Keratinocyte (primary cell): ENCODE data around the gene ABL1. TPM values are rescaled to one million over a fixed set of nuclear protein-coding genes. Genes with fewer than 3 reads are reported as not detected.

Source experiments
- DNase-seq: peaks from one replicate; pipeline ENCODE4 v3.0.0-alpha.2; 2011; ENCODE audit warnings: low read depth, missing footprints, low spot score
- FAIRE-seq: peaks from 2 replicates; lab custom pipeline; 2011; peaks lifted over from hg19 to GRCh38; lab: Jason Lieb, UNC
- H2AFZ ChIP-seq: 2 replicates; pipeline ENCODE4 v1.6.0; 2012; ENCODE audit warnings: low read length, control low read depth, inconsistent platforms; ENCODE audit not compliant: control insufficient read depth
- H3K27ac ChIP-seq: 2 replicates; pipeline ENCODE4 v1.5.1; 2011; ENCODE audit warnings: low read length; ENCODE audit not compliant: control insufficient read depth, insufficient read depth
- H3K27me3 ChIP-seq: 3 replicates; pipeline ENCODE4 v1.6.0; 2011; ENCODE audit warnings: low read length; ENCODE audit not compliant: control insufficient read depth, insufficient read depth; ENCODE audit errors: extremely low read depth
- H3K36me3 ChIP-seq, 2 experiments: 2 replicates in 1 of 2; 3 replicates in 1 of 2; pipeline ENCODE4 v1.5.1; 2011; ENCODE audit warnings: low read length in 2 of 2, mild to moderate bottlenecking in 1 of 2; ENCODE audit not compliant: control insufficient read depth in 2 of 2, insufficient read depth in 2 of 2; ENCODE audit errors: extremely low read depth in 1 of 2
- H3K4me1 ChIP-seq: 3 replicates; pipeline ENCODE4 v1.5.1; 2011; ENCODE audit warnings: low read length; ENCODE audit not compliant: control insufficient read depth, insufficient read depth; ENCODE audit errors: extremely low read depth
- H3K4me2 ChIP-seq: 3 replicates; pipeline ENCODE4 v1.6.0; 2011; ENCODE audit warnings: low read depth, low read length; ENCODE audit not compliant: control insufficient read depth, insufficient read depth; ENCODE audit errors: extremely low read depth
- H3K4me3 ChIP-seq, 3 experiments: fragments of 200-600 bp in 1 of 3; sonication (generic) in 1 of 3; 2 replicates in 2 of 3; 3 replicates in 1 of 3; pipeline ENCODE4 v1.5.1; 2011 to 2016; ENCODE audit warnings: low read length in 3 of 3, mild to moderate bottlenecking in 3 of 3, control low read depth in 2 of 3, inconsistent platforms in 1 of 3, low read depth in 1 of 3, mixed read lengths in 1 of 3, mixed run types in 1 of 3, moderate library complexity in 1 of 3; ENCODE audit not compliant: control insufficient read depth in 2 of 3, insufficient read depth in 2 of 3; ENCODE audit errors: extremely low read depth in 1 of 3
- H3K79me2 ChIP-seq: 2 replicates; pipeline ENCODE4 v1.6.0; 2012; ENCODE audit warnings: low read length; ENCODE audit not compliant: control insufficient read depth, insufficient read depth
- H3K9ac ChIP-seq: 3 replicates; pipeline ENCODE4 v1.6.0; 2011; ENCODE audit warnings: low read length; ENCODE audit not compliant: control insufficient read depth, insufficient read depth; ENCODE audit errors: extremely low read depth
- H3K9me1 ChIP-seq: 3 replicates; pipeline ENCODE4 v1.6.0; 2011; ENCODE audit warnings: low read length; ENCODE audit not compliant: control insufficient read depth, insufficient read depth; ENCODE audit errors: extremely low read depth
- H3K9me3 ChIP-seq: 2 replicates; pipeline ENCODE4 v1.5.1; 2012; ENCODE audit warnings: low read depth, low read length; ENCODE audit not compliant: control insufficient read depth
- H4K20me1 ChIP-seq: 3 replicates; pipeline ENCODE4 v1.6.0; 2011; ENCODE audit warnings: low read length; ENCODE audit not compliant: control insufficient read depth, insufficient read depth; ENCODE audit errors: extremely low read depth
- CTCF ChIP-seq, 3 experiments: IDR thresholded peaks in 1 of 3; conservative IDR thresholded peaks in 1 of 3; optimal IDR thresholded peaks in 1 of 3; 2 replicates in 2 of 3; 3 replicates in 1 of 3; pipeline versions ENCODE3 to v1.5.1; 2011; ENCODE audit warnings: low read length in 3 of 3, mild to moderate bottlenecking in 3 of 3, moderate library complexity in 2 of 3, control low read depth in 1 of 3, inconsistent platforms in 1 of 3; ENCODE audit not compliant: insufficient read depth in 2 of 3; ENCODE audit errors: extremely low read depth in 1 of 3
- EZH2 ChIP-seq: IDR thresholded peaks from one replicate; pipeline ENCODE4 v1.6.1; 2012; ENCODE audit warnings: inconsistent platforms, mild to moderate bottlenecking, low read length, moderate library complexity
- dilution Hi-C: fragments of 300-500 bp; cut with MboI; formaldehyde crosslinking; loops from one replicate; pipeline ENCODE4 v1.7.0; 2020; ENCODE audit warnings: low sequenced_read_pairs; ENCODE audit not compliant: extremely low pct_ligation_motif_present
- polyA plus RNA-seq, 5 experiments: library from polyadenylated mRNA; depleted of rRNA in 3 of 5; stranded (reverse) in 3 of 5; stranded (forward) in 1 of 5; unstranded in 1 of 5; fragments of >200 nt; gene quantifications; 1 replicate in 1 of 5; 2 replicates in 3 of 5; 3 replicates in 1 of 5; pipeline versions ENCODE4 v1.2.1 to v1.2.3, GENCODE V29; 2011 to 2012; ENCODE audit warnings: missing spikeins in 2 of 5, low read depth in 1 of 5, low replicate concordance in 1 of 5

Gene ABL1
- polyA plus RNA-seq, 1 donor (not counting 4 experiments of a cell fraction or from before 2014, with no cell fraction given) = 17.0 TPM

- Histone ChIP-seq H3K4me2 (no peak overlapping the region), H3K9me3 (no peaks in the 10 kb centered on the region), H3K9ac (no peak overlapping the region), H4K20me1 (peaks cover 3% of the 10 kb centered on the region), H3K36me3 (no peaks in the 10 kb centered on the region), H3K4me3 (no peak overlapping the region), H3K27me3 (peaks cover 72% of the 10 kb centered on the region), H3K4me1 (no peaks in the 10 kb centered on the region), H3K9me1 (no peaks in the 10 kb centered on the region), H2AFZ (no peak overlapping the region), H3K27ac (no peak overlapping the region), H3K79me2 (no peaks in the 10 kb centered on the region)
- FAIRE-seq = no peak
- TF ChIP-seq EZH2 (no peak), CTCF (optimal IDR thresholded peaks at IDR 0.05 in 1 of 3, IDR thresholded peaks at IDR 0.05 in 1 of 3, conservative IDR thresholded peaks at IDR 0.05 in 1 of 3; ENCODE audit: extremely low read depth in 1 of 3, insufficient read depth in 2 of 3, low read length in 3 of 3) (no peak)
- no peak for DNase-seq
- dilution Hi-C loops = no loop called here
These were observed 64.1 kb downstream of the ABL1 start for GRCh38 chr9:130899051-130899748.

GRCh38 chr9:130900701-130901497 lies 65.8 kb downstream of the ABL1 start:
- FAIRE-seq (no peak), DNase-seq (no peak)
- TF ChIP-seq EZH2 (no peak), CTCF (optimal IDR thresholded peaks at IDR 0.05 in 1 of 3, IDR thresholded peaks at IDR 0.05 in 1 of 3, conservative IDR thresholded peaks at IDR 0.05 in 1 of 3; ENCODE audit: extremely low read depth in 1 of 3, insufficient read depth in 2 of 3, low read length in 3 of 3) (no peak)
- Histone ChIP-seq H4K20me1 (peaks cover 3% of the 10 kb centered on the region), H3K4me3 (no peak overlapping the region), H3K9me3 (no peaks in the 10 kb centered on the region), H3K9me1 (no peaks in the 10 kb centered on the region), H2AFZ (no peak overlapping the region), H3K4me1 (no peaks in the 10 kb centered on the region), H3K4me2 (no peak overlapping the region), H3K79me2 (no peaks in the 10 kb centered on the region), H3K27me3 (peaks cover 75% of the 10 kb centered on the region), H3K9ac (no peak overlapping the region), H3K36me3 (no peaks in the 10 kb centered on the region), H3K27ac (no peak overlapping the region)
- dilution Hi-C loops = no loop called here
